ENCODE measurements around the gene GSDME.

The GSDME gene

DNA sequence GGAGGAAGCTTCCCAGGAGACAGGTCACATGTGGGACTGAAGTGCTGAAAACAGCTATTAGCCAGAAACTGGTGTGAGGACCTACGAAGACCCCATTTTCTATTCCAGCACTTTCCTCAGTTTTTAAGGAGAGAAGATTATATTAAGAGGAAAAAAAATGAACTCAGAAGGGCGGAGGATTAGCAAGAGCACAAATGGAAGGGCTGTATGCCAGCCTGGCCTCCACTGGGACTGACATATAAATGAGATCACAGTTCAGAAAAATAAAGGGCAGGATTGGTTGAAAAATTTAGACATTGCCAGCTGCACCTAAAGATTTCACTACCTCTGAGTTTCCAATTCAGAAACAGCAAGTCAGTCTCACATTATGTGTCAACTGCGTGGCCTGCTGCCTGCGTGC, 53.0 kb downstream of the GSDME start:
- no peak for DNase-seq (ENCODE audit: low spot score)

DNA sequence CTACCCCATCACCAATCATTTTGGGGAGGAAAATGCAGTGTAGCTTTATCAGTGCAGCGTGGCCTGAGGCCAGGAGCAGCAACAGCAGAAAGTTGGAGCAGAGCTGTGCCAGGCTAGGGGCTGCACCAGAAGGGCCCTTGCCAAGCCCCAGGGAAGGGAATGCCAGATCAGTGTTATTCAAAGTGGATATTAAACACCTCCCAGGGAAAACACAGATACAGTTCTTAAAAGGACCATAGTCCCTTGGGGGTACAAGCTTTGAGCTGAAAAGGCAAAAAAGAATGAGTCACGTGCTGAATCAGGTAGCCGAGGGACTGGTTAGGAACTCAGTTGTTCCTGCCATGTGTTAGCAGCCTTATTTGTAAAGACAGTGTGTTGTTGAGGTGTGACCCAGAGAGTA, 54.0 kb downstream of the GSDME start:
- DNase-seq (ENCODE audit: low spot score), result no peak

DNA sequence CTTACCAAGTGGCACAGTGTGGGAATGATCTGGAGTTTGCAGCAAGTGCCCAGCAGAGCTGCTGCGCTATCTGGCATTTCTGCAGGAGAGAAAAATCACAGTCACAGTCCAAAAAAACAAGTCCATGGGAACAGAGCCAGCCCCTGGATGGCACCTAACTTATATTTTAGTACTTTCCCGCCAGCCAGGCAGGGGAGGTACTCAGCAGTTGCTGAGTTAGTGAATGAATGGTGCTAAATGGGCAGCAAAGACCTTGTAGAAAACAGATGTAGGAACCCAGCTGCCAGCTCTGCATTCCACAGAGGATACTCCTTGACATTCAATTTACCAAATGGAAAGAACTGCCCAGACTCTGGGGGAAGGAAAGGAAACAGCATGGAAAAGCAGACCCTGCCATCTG, 54.5 kb downstream of the GSDME start:
- no peak for DNase-seq (ENCODE audit: low spot score)

DNA sequence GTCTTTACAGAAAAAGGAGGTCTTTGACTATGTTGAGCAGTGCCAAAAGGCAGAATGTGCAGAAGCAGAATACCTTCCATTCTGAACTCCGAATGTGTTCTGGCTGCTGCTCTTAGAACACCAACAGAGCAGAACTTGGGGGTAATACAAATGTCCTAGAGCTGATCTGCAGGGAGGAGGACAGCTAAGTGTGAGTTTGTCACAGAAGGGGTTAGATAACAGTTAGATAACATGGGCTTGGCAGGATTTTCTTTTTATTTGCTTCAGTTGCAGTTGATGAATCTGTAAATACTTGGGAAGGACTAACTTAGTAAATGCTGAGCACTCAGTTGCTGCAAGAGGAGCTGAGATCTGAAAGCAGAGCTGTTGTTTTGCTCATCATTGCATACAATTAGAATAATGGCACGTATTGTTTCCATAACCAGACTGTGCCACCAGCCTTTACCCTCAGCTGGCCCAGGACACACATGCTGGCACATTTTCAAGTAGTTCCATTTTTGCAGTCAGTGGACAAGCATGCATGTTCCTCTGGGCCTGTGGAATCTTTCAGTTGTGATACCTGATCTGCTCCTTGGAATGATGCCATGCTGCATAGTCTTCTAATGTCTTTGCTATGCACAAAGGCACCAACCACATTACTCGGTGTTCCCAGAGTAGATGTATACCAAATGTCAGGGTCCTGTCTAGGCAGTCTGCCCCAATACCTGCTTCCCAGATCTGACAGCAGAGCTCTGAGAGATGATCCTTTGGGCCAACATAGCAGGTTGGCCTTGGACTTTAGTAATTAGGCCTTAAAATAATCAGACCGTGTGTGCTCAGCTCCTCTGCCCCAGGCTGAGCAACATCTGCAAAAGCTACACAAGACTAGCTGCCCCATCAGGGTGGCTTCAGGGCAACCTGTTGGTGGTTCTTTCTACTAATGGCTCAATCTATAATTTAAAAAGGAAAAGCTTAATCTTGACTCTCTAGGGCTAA, 55.7 kb downstream of the GSDME start:
- DNase-seq (ENCODE audit: low spot score), result no peak

DNA sequence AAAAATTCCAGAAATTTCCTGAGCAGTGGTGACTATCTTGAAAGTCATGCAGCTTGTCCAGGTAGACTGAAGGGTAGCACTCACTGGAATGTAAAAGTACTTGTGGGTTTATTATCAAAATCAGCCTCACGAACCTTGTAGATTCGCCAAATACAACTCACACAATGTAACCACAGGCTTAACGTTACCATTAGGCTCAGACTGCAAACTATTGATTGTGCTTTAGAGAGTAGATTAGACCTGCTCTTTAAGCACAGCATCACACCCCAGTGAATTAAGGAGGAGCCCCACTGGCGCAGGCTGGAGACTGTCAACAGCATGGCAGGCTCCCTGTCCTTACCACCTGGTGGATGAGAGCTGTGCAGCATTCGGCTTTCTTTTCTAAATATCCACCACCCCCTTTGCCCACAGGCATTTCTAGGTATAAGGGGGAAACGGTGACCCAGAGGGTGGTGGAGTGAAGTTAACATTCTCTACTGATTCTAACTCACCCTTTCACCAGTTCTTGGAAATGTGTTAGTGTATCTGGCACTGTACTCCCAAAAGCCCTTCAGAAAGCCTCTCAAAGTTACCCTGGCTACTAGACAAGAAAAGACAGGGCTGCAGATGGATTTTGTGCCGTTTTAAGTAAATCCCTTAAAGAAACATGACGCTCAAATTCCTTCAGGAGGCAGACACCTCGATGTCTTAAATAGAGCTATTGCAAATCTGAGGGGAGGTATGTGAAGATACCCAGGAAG, 56.6 kb downstream of the GSDME start:
- DNase-seq (ENCODE audit: low spot score), result no peak

DNA sequence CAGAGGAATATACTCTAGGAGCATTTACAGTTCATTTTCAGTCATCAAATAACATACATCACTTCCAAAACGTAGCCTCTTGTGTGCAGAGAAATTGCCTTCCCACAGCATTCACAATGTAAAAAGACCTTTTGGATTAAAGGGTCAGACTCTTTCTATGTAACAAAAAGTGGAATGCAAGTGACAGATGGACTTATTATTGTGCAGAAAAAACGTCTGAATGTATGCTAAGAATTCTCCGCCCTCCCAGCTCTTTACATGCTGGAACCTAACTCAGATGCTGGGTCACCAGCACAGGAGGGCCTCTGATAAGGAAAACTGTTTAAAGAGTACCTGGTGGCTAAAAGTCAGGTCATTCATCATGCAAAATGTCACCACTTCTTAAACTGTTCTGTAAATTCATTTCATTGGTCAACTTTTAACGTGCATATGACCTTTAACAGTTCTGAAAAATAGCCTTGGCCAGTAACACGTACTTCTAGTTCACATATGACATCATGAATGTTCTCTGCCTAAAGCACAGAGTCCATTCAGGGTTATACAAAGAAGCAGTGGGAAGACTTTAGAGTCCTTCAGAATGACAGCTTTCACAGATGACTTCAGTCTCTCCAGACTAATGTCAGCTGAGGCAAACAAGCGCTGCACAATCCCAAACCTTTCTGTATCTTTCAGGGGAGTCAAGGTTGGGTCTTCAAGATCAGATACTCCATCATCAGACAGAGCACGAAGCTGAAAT, 58.6 kb downstream of the GSDME start:
- DNase-seq (ENCODE audit: low spot score), result no peak

DNA sequence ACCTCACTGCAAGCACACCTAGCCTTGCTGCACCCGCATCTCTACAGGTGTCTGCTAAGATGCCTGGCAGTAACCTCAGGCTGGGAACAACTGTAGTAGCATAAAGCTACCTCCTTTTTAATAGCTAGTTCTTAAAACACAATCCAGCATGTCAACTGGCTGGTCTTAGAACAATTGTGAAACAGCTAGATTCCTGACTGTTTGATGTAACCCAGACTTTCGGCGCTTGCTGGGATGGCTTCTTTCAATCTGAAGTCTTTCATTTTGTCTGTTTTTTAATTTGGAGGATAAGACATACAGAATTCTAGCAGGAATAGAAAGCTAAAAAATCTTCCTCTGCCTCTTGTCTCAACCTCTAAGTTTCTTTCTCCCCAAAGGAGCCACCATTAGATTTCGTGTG, 59.8 kb downstream of the GSDME start:
- no peak for DNase-seq (ENCODE audit: low spot score)

DNA sequence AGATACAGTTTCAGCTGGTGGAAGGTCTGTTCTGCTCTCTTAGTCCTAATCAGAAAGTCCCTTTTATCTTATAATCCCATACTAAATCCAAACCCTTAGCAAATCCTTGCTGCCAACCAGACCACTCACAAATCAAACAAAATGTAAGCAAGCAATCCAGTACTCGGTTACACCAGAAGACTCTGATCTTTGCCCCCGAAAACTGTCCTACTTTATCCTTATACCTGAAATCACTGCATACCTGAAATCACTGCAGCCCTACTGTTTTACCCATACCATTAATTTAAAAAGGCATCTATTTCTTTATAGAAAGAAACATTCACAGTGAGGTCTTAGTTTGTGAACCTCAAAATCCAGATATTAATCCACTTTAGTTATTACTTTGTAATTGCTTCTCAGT, 64.7 kb downstream of the GSDME start:
- no peak for DNase-seq (ENCODE audit: low spot score)

DNA sequence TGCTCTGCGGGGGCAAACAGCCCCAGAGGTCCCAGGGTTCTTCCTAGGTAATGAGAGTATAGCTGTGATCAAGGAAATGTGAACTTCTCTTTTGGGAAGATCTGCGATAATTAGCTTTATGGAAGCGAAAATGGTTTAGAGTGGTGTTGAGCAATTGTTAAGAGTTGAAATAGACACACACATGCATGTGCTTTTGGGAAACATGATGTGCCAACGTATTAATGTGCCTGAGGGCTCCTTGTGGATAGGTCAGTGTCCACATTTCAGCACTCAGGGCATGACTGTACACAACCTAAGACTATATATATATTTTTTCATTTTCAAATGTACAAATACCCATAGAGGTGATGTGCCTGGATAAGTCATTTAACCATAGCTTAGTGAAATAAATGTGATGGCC, 67.0 kb downstream of the GSDME start:
- no peak for DNase-seq (ENCODE audit: low spot score)

DNA sequence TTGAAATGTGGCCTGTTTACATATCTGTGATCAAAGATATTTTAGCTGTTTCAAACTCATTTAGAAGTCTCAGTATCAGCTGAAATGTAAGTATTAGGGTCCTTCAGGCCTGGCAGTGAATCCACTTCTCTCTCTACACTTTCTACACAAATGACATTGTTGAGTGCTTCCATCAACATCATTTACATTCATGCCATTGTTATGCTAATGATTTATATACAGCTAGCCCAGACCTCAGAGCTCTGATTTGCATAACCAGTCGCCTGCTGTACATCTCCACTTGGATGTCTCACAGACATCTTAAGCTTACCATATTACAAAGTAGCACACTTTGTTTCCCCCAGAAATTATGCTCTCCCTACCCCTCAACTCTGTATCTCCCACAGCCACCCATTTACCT, 71.6 kb downstream of the GSDME start:
- no peak for DNase-seq (ENCODE audit: low spot score)

DNA sequence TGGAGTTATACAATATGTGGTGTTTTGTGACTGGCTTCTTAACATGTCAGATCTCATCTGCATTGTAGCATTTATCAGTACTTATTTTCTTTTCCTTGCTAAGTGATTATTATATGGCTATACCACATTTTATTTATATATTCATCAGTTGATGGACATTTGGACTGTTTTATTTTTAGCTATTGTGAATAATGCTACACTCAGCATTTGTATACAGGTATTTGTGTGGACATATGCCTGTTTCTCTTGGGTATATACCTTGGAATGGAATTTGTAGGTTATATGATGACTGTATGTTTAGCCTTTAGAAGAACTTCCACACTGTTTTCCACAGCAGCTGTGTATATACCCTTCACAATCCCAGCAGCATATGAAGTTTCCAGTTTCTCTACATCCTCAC, 86.5 kb downstream of the GSDME start:
- no peak for DNase-seq (ENCODE audit: low spot score)

DNA sequence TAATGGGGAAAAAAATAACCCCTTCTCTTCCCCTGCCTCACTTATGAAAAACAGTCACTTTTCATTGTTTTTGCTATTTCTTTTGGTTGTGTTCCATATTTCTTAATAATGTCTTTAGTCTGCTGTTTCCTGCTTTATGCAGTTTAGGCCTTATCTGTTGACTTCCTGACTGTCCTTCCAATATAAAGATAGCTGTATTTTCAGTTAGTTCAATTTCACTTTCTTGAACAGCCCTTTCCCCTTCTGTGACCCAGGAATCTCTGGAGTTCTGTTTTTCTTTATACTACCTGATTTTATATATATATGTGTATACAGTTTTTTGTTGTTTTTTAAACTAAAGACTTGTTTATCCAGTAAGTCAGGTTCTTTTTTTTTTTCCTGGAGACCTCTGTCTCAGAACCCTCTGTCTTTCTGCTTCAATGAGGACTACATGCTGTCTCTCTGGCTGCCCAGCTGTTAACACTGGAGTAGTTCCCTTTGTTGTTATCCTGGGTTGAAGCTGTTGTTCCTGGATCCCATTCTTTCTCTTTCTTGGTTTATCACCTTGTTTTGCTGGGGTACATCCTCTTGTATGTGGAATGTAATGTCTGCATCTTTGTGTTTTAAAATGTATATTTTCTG, 87.2 kb downstream of the GSDME start:
- no peak for DNase-seq (ENCODE audit: low spot score)

DNA sequence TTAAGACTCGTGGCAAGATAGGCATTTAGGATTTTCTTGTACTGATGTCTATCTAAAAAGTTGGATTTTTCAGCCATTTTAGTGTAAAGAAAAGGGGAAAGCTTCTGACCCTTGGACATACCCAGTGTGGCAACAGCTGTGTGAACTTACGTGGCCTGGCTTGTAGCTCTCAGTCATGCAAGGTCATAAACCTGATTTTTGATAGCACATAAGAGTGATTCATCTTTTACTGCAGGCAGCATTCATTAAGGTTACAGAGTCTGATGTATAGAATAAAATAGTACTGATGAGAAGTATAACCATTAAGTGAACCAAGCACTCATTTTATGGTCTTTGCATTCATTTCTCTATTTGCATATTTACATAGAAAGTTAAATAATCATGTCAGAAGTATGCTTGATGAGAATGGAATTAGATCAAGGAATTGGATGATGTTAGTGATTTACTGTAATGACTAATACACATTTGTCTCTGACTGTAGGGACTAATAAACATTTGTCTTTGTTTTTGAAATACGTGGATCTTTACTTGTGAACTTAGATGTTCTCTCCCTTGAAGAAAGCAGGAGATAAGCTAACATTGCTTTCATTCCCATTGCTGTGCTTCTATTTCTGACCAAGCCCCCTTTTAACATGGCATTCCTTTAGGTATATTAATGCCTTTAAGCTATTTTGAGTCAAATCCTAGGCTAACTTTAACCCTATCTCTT, 88.2 kb downstream of the GSDME start:
- DNase-seq (ENCODE audit: low spot score), result no peak

DNA sequence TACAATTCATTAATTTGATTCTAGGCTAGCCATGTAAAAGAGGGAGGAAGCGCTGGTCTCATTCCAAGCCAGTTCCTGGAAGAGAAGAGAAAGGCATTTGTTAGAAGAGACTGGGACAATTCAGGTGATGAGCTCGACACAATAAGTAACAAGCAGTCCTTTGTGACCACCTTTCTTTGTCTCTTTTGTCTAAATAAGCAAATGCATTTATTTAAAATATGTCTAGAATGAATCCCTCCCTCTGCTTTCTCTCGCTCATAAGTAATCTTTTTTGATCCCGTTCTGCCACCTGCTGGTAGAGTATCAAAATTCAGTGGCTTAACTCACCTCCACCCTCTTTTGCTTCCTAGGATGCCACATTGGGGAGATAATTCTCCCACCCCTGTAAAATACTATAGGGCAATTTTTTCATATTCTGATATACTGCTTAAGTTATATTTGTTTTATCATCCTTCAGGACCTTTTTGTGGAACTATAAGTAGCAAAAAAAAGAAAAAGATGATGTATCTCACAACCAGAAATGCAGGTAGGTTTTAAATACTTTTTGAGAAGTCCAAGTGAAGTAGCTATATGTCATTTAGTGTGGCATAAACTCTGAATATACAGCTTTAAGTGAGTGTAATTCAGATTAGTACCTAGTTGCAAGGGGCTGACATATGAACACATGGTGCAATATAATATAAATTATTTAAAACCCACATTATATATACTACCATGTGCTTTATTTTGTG, 91.5 kb downstream of the GSDME start:
- DNase-seq (ENCODE audit: low spot score), result no peak

DNA sequence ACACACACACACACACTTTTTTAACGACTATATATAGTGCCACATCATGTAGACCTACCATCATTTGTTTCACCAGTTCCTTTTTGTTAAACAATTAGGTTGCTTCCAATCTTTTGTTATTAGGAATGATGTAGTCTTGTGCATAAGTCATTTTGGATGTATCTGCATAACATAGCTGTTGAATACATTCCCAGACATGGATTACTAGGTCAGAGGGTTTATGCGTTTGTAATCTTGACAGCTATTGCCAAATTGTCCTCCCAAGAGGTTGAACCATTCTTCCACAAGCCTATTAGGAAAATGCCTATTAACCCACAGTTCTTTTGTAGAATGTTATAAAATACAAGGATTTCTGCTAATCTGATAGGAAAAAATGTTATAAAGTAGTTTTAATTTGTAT, 96.7 kb downstream of the GSDME start:
- no peak for DNase-seq (ENCODE audit: low spot score)

DNA sequence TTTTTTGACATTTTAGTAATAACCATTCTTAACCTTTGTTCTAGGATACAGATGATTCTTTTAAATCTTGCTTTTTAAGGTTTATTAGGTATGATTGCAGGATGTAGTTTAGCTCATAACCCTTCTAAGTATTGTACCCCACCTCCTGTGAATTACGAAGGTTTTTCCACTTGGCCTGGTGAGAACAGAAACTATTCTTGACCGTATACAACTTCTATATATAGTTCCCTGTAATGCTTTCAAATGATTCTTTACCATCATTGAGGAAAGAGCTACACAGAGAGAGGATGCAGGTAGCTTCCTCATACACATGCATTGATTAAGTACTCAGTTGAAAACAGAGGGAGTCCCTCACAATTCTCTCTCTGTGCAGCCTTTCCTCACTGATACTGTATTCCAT, 97.8 kb downstream of the GSDME start:
- no peak for DNase-seq (ENCODE audit: low spot score)

DNA sequence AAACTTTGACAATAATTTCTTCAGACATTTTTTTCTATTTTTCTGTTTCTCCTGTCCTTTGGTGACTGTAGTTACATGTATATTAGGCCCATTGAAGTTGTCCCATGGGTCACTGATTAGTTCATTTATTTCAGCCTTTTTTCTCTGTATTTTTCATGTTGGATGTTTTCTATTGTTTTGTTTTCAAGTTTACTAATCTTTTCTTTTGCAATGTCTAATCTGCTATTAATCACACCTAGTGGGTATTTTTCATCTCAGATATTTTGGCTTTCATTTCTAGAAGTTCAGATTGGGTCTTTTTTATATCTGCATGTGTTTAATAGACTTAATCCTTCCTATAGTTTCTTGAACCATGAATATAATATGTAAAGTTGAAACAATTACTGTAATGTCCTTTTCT, 99.3 kb downstream of the GSDME start:
- DNase-seq (ENCODE audit: low spot score), result no peak

DNA sequence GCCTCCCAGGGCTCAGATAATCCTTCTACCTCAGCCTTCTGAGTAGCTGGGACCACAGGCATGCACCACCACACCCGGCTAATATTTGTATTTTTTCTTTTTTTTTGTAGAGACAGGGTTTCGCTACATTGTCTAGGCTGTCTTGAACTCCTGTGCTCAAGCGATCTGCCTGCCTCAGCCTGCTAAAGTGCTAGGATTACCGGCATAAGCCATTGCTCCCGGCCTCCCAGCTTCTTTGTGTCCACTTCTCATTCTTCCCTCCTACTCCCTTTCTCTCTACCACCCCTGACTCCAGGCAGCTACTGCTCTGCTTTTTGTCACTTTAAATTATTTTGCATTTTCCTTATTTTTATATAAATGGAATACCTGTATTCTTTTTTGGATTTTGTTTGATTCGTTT, 100.7 kb downstream of the GSDME start:
- no peak for DNase-seq (ENCODE audit: low spot score)

DNA sequence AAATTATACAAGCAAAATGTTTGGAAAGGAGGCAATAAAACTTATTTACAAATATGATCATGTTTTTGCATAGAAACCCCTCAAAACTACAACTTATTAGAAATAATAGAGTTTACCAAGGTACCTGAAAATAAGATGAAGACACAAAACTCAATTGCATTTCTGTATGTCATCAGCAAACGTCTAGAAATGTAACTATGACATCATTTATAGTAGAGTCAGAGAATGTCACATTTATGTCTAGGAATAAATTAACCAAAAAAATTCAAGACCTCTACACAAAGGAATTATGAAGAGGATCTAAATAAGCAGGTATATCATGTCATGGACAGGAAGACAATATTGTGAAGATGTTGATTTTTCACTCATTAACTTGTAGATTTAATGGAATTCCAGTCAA, 103.0 kb downstream of the GSDME start:
- DNase-seq (ENCODE audit: low spot score), result no peak

DNA sequence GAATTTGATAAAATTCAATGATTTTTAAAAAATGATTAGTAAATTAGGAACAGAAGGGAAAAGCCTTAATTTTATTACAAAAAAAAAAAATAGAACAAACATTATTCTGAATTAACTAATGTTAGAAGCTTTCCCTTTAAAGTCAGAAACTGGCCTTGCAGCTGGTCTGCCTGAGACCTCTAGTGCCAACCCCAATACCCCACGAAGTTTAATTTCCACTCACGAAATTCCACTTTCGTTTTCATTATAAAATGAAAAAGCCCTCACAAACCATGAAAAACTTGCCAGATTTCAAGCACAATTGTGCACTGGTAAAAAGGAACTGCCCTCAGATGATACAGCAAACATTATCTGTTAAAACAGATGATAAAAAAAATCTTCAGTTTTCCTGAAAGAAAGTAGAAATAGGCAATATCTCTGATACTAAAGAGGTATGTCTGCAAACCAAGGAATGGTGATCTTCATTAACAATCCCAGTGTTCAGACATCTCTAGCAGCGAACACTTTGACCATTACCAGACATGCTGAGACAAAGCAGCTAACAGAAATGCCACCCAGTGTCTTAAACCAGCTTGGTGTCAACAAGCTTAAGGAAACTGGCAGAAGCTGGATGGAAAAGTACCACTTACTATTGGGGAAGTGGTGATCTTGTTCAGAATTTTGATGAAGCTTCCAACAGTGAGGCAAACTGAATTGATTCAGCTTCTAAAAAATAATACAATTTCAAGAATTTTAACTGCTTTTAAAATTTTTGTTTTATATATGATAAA, 103.8 kb downstream of the GSDME start:
- DNase-seq (ENCODE audit: low spot score), result no peak

All from left forelimb (tissue), 1 donor.